ENCODE data around the gene IPO13. TPM values are rescaled to one million over a fixed set of nuclear protein-coding genes. Genes with fewer than 3 reads are reported as not detected.
A peak's percentile ranks its signal among the peaks of the same experiment; 100 is the strongest.

IPO13 gene
- polyA plus RNA-seq, 3 donors, result 10.1 to 20.4 (median 10.6) TPM

DNA sequence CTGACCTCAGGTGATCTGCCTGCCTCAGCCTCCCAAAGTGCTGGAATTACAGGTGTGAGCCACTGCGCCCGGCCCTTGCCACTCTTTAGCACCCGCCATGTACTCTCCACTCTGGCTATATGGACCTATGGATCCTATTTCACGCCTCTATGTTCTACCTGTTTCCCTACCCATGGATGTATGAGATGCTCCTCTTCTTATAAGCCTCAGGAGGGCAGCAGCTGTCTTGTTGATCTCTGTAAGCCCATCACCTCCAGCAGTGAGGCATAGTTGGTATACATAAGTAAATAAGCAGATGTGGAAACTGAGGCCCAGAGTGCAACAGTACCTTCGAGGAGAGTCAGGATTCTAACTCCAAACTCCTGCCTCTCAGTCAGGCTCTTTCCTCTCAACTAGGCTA lies 37.9 kb upstream of the IPO13 start:
- Histone ChIP-seq H4K20me1 (ENCODE audit: insufficient read depth, low read length) (no peaks in the 10 kb centered on the region), H3K4me2 (replicated peaks; ENCODE audit: extremely low read depth, low read length, poor library complexity, severe bottlenecking) (no peak overlapping the region), H3K4me1 (ENCODE audit: control insufficient read depth in 1 of 2, insufficient read depth in 2 of 2, low read length in 2 of 2) (no peaks in the 10 kb centered on the region), H3K9me3 (replicated peaks in 1 of 2; ENCODE audit: control insufficient read depth in 1 of 2, insufficient read depth in 1 of 2, low read length in 2 of 2) (no peaks in the 10 kb centered on the region), H2AFZ (ENCODE audit: insufficient read depth, low read depth, low read length, poor library complexity, severe bottlenecking) (no peak overlapping the region), H3K4me3 (replicated peaks in 1 of 3; ENCODE audit: low read depth in 2 of 3, low read length in 3 of 3) (no peak overlapping the region), H3K79me2 (ENCODE audit: insufficient read depth, low read length) (no peaks in the 10 kb centered on the region), H3K9ac (ENCODE audit: insufficient read depth, low read length, poor library complexity, severe bottlenecking) (no peak overlapping the region), H3K27ac (ENCODE audit: low read depth in 1 of 2, low read length in 2 of 2) (no peak overlapping the region), H3K36me3 (replicated peaks in 1 of 2; ENCODE audit: control insufficient read depth in 1 of 2, insufficient read depth in 2 of 2, low read length in 2 of 2) (peaks cover 7 to 16% of the 10 kb centered on the region in 2 donors), H3K27me3 (ENCODE audit: control insufficient read depth in 2 of 2, insufficient read depth in 2 of 2, low read length in 2 of 2) (no peaks in the 10 kb centered on the region)
- WGBS (ENCODE audit: insufficient coverage), result 100% methylated on average over 2 of the region's 5 CpGs
- peaks cover 21 to 27% of the 10 kb centered on the region in 2 donors for H3K36me3 Mint-ChIP-seq
- no peaks in the 10 kb centered on the region for H3K4me1 Mint-ChIP-seq
- peak overlapping the region in 1 of 7 donors; percentile 62 for H3K27ac Mint-ChIP-seq
- DNase-seq, result no peak
- peaks cover 0 to 3% (median 2%) of the 10 kb centered on the region in 3 donors for H3K27me3 Mint-ChIP-seq (ENCODE audit: low read depth in 3 of 3)
- H3K4me3 Mint-ChIP-seq, result no peak overlapping the region
- H3K9me3 Mint-ChIP-seq, result peaks cover 0 to 8% (median 2%) of the 10 kb centered on the region in 7 donors
- intact Hi-C loops (cut with micrococcal nuclease), result no loop called here
- TF ChIP-seq, protein P1, sequence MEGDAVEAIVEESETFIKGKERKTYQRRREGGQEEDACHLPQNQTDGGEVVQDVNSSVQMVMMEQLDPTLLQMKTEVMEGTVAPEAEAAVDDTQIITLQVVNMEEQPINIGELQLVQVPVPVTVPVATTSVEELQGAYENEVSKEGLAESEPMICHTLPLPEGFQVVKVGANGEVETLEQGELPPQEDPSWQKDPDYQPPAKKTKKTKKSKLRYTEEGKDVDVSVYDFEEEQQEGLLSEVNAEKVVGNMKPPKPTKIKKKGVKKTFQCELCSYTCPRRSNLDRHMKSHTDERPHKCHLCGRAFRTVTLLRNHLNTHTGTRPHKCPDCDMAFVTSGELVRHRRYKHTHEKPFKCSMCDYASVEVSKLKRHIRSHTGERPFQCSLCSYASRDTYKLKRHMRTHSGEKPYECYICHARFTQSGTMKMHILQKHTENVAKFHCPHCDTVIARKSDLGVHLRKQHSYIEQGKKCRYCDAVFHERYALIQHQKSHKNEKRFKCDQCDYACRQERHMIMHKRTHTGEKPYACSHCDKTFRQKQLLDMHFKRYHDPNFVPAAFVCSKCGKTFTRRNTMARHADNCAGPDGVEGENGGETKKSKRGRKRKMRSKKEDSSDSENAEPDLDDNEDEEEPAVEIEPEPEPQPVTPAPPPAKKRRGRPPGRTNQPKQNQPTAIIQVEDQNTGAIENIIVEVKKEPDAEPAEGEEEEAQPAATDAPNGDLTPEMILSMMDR (IDR thresholded peaks at IDR 0.05), result no peak

DNA sequence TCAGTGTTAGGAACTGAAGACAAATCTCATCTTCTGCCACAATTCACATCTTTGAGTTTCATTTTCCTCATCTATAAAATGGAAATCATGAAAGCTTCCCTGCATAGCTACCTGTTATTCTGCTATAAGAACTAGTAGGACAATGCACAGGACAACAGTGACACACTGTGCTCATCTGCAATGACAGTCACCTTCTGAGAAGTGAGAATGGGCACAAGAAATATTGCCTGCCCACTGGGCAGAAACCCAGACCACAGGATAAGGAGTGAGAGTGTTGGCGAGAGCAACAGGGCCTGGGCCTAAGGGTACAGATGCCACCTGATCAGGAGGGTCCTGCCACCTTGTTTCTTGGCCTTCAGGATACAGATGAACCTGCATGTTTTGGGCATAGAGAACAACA lies 36.4 kb upstream of the IPO13 start:
- Mint-ChIP-seq H3K4me3 (no peak overlapping the region), H3K27me3 (ENCODE audit: low read depth in 3 of 3) (peaks cover 0 to 3% (median 2%) of the 10 kb centered on the region in 3 donors), H3K27ac (no peak overlapping the region), H3K9me3 (peaks cover 0 to 6% (median 0%) of the 10 kb centered on the region in 7 donors), H3K4me1 (no peaks in the 10 kb centered on the region), H3K36me3 (peaks cover 17 to 33% of the 10 kb centered on the region in 2 donors)
- intact Hi-C loops (cut with micrococcal nuclease), result no loop called here
- no peak overlapping the region for H3K4me2 ChIP-seq (replicated peaks; ENCODE audit: extremely low read depth, low read length, poor library complexity, severe bottlenecking)
- no peak overlapping the region for H3K9ac ChIP-seq (ENCODE audit: insufficient read depth, low read length, poor library complexity, severe bottlenecking)
- H3K27ac ChIP-seq (ENCODE audit: low read depth in 1 of 2, low read length in 2 of 2), result no peak overlapping the region
- no peaks in the 10 kb centered on the region for H3K79me2 ChIP-seq (ENCODE audit: insufficient read depth, low read length)
- peaks cover 7 to 16% of the 10 kb centered on the region in 2 donors for H3K36me3 ChIP-seq (replicated peaks in 1 of 2; ENCODE audit: control insufficient read depth in 1 of 2, insufficient read depth in 2 of 2, low read length in 2 of 2)
- 100% methylated on average over 1 of the region's 1 CpG for WGBS (ENCODE audit: insufficient coverage)
- H2AFZ ChIP-seq (ENCODE audit: insufficient read depth, low read depth, low read length, poor library complexity, severe bottlenecking), result no peak overlapping the region
- H3K4me1 ChIP-seq (ENCODE audit: control insufficient read depth in 1 of 2, insufficient read depth in 2 of 2, low read length in 2 of 2), result no peaks in the 10 kb centered on the region
- TF ChIP-seq, protein P1 (IDR thresholded peaks at IDR 0.05), result no peak
- no peak overlapping the region for H3K4me3 ChIP-seq (replicated peaks in 1 of 3; ENCODE audit: low read depth in 2 of 3, low read length in 3 of 3)
- no peak for DNase-seq
- no peaks in the 10 kb centered on the region for H3K9me3 ChIP-seq (replicated peaks in 1 of 2; ENCODE audit: control insufficient read depth in 1 of 2, insufficient read depth in 1 of 2, low read length in 2 of 2)
- H4K20me1 ChIP-seq (ENCODE audit: insufficient read depth, low read length), result no peaks in the 10 kb centered on the region
- no peaks in the 10 kb centered on the region for H3K27me3 ChIP-seq (ENCODE audit: control insufficient read depth in 2 of 2, insufficient read depth in 2 of 2, low read length in 2 of 2)

Data from CD14-positive monocyte (primary cell).